Glomerular visceral epithelial cell (primary cell): Measurements from ENCODE around the gene NCKAP1.

Source experiments
- DNase-seq: peaks from one replicate; pipeline ENCODE4 v3.0.0-alpha.2; 2016; ENCODE audit errors: extremely low spot score

NCKAP1 gene

GRCh38 chr2:182868054-182868796, 170.0 kb downstream of the NCKAP1 start:
- DNase-seq, result no peak

DNA sequence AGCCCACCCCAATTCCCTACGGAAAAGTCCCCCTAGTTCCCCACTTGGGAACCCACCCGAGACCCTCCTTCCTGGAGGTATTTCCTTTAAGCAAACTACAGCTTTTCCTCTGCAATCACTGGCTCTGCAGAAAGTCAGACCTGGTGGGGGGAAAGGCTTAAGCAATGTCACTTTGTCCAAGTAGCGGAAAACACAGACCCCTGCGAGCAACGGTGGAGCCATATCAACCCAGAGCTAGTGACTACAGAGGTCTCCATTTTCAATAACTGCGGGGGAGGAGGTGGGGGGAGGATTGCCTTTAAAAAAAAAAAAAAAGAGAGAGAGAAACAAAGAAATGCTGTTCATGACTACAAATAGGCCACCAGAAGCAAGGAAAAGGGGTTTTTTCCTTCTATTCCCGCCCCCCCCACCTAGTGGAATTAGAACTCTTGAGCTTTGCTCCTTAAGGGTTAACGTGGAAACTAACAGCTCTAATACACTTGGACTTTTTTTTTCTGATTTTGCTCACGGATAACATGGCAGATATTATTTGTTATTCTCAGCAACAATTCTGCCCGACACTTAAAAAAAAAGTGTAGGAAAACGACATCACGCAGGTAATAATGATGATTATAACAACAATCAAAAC, 170.7 kb downstream of the NCKAP1 start:
- no peak for DNase-seq

DNA sequence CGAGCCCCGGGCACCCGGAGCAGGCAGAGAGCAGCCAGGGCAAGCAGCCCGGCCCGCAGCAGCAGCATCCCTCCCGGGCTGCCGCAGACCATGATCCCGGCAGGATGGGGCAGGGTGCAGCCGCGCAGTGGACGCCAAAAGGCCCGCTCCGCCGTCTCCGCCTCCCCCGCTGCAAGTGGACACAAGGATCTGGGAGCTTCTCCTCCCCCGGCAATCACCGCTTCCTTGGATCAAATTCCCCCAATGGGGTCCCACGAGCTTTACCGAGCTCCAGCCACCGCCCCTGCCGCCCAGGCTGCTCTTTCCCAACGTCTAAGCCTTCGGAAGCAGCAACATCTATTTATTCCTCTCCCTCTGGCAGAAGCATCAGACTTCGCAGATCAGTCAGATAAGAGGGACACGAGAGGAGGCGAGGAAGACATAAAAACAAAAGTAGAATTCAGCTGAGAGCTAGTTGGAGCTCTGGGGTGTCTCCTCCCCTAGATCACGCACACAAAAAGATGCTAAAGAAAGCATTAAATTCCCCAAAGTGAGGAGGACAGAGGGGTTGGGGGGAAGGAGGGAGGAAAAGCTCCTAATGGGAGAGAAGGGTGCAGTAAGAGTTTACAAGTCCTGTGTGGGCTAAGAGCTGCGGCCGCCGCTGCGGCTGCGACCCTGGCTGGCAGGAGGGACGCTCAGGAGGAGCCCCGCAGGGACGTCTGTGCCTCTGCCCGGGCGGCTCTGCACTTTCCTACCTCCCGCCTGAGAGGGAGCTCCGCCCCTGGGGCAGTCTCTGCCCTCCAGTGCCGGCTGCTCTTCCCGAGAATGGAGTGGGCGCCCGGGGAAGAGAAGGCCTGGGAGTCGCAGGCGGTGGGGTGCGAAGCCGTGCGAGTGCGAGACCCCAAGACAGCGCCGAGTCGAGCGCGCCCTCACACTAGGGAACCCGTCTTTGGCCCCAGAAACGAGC, 171.5 kb downstream of the NCKAP1 start, which contains the start of gene FRZB:
Gene FRZB, minus strand, starts transcription at position 177 of the 946 bp plus-strand sequence. Its CDS starts 85 bp downstream, at position 92.
- DNase-seq, result peak; percentile 30

DNA sequence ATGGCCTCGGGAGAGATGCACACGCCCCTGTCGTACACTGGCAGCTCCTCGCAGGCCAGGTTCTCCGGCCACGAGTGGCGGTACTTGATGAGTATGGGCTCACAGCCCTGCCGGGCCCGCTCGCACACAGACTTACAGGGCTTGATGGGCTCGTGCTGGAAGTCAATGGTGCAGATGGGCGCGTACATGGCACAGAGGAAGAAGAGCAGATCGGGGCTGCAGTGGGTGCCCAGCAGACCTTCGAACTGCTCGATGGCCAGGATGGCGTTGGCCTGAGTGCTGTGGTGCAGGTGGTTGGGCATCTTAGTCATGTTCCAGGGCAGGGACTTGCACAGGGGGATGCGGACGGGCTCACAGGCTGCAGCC, 172.2 kb downstream of the NCKAP1 start:
- DNase-seq, result no peak

DNA sequence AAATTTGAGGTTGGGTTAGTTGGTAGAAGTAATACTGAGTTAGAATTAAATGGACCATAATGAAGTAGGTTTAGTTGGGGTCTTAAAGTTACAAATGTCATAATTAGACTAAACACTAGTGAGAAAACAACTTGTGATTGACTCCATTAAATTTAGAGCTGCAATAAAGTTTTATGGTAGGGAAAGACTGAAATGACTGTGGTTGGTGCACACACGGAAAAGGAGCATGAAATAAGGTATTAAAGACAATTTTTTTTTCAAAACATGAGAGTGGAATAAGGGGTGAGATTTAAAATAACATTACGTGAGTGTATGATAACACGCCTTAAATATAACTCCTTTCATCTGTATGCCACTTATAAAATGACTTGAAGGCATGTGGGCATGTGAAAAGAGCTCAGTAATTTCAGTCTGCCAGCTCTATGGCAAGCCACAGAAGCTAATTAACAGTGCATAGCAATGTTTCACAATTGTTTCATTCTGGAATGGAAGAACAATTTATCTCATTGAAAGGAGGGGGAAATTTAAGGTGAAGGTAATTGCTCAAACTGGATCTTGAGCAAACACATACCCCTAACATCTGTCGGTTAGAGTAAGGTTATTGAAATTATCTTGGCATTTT, 173.2 kb downstream of the NCKAP1 start:
- no peak for DNase-seq

GRCh38 chr2:182863642-182864041, 174.6 kb downstream of the NCKAP1 start:
- DNase-seq, result no peak

DNA sequence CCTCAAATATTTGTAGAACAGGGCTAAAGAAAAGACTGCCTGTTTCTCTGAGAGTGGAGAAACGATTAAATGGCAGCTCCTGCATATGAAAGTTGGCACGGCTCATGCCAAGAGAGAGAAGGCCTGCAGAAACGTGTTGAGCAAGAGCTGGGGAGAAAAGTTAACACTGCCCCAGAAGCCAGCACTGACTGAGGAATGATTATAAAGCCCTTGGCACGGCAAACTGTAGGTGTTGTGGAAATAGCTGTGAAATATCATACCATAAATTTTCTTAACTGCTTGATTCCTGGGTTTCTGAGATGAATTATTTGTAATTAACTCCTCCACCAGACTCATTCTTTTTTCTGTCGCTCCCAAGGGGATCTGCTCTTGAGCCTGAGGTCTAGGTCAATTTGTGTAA, 176.2 kb downstream of the NCKAP1 start:
- DNase-seq, result no peak

DNA sequence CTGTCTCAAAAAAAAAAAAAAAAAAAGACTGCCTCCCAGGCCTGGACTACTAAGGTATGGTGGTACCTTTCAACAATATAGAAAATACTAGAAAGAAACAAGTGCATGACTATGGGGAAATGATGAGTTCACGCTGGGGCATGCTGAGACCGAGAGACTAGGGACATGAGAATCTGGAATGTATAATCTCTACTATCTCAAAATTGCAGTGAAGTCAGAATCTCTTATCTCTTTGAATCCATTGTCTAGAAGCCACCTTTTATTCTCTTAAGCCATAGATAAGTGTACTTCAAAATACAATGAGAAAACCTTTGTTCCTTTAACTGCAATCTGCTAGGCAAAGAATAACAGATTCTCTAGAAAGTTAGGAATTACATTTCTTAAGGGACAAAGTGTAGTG, 177.4 kb downstream of the NCKAP1 start:
- no peak for DNase-seq
